ENCODE measurements around the gene PANK1. TPM values are rescaled to one million over a fixed set of nuclear protein-coding genes. Genes with fewer than 3 reads are reported as not detected.

Gene PANK1
- total RNA-seq, 2 experiments from 2014 or later: 6.2 to 7.8 TPM

DNA sequence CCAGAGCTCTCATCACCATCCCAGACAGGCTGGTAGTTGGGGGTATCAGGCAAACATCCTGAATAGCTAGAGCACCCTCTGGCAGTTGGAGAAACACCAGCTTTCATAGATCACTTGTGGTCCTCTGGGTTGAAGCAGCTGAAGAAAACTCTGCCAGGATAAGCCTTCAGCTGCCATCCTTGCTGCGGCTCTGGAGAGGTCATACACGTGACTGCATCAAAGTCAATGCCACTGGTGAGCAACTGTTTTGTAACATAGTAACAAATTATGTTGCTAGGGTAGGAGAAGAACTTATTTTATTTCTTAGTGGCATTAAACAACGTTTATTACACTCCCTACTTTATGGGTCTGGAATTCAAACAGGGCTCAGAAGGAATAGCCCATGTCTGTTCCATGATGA lies 19.2 kb upstream of the PANK1 start:
- CTCF ChIA-PET: interaction anchor here (1.0 to 1.7 kb wide), 2 partner anchors 10 to 21 kb away, joined by 5 read pairs; no protein-coding TSS in a partner anchor
- H3K4me3 Mint-ChIP-seq: no peak overlapping the region
- ATAC-seq (no peak), DNase-seq (no peak)
- H3K4me1 Mint-ChIP-seq: no peaks in the 10 kb centered on the region
- peaks cover 24% of the 10 kb centered on the region for H3K27me3 Mint-ChIP-seq
- no peaks in the 10 kb centered on the region for H3K9me3 Mint-ChIP-seq (ENCODE audit: low read depth)
- H3K36me3 Mint-ChIP-seq: no peaks in the 10 kb centered on the region
- no peak overlapping the region for H3K27ac Mint-ChIP-seq

DNA sequence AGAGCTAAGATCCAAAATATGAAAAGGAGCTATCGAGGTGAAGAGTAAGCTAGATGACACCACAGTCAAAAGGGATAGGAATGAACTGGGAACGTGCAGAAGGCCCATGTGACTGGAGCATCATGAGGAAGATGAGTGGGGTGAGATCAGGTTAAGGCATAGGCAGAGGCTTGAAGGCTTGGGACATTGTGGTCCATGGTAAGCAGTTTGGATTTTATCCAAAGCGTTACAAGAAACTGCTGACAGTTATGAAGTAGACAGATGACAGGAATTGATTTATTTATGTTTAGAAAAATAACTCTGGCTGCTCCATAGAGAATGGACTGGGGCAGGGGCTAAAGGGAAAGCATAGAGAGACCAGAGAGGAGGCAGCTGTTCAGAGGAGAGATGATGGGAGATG lies 18.1 kb upstream of the PANK1 start:
- Mint-ChIP-seq H3K4me1 (no peaks in the 10 kb centered on the region), H3K27ac (no peak overlapping the region), H3K27me3 (peaks cover 25% of the 10 kb centered on the region), H3K9me3 (ENCODE audit: low read depth) (no peaks in the 10 kb centered on the region), H3K36me3 (no peaks in the 10 kb centered on the region), H3K4me3 (no peak overlapping the region)
- DNase-seq: no peak
- CTCF ChIA-PET: interaction anchor here (1.7 kb wide), 1 partner anchor 20 kb away, joined by 5 read pairs; no protein-coding TSS in a partner anchor
- ATAC-seq: no peak

DNA sequence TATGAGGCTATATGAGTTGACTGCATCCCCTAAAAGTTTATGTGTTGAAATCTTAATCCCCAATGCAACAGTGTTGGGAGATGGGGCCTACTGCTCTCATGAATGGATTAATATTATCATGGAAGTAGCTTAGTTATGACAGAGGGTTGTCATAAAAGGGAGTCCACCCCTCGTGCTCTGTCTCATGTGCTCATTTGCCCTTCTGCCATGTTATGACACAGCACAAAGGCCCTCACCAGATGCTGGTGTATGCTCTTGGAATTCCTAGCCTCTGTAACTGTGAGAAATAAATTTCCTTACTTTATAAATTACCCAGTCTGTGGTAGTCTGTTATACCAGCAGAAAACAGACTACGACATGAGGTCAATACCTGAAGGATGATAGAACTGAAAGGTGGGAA lies 17.6 kb upstream of the PANK1 start:
- Mint-ChIP-seq H3K4me1 (no peaks in the 10 kb centered on the region), H3K36me3 (no peaks in the 10 kb centered on the region), H3K4me3 (no peak overlapping the region), H3K27ac (no peak overlapping the region), H3K27me3 (peaks cover 25% of the 10 kb centered on the region), H3K9me3 (ENCODE audit: low read depth) (no peaks in the 10 kb centered on the region)
- CTCF ChIA-PET: interaction anchor here (1.7 kb wide), 1 partner anchor 19 kb away, joined by 5 read pairs; no protein-coding TSS in a partner anchor
- no peak for DNase-seq
- no peak for ATAC-seq

DNA sequence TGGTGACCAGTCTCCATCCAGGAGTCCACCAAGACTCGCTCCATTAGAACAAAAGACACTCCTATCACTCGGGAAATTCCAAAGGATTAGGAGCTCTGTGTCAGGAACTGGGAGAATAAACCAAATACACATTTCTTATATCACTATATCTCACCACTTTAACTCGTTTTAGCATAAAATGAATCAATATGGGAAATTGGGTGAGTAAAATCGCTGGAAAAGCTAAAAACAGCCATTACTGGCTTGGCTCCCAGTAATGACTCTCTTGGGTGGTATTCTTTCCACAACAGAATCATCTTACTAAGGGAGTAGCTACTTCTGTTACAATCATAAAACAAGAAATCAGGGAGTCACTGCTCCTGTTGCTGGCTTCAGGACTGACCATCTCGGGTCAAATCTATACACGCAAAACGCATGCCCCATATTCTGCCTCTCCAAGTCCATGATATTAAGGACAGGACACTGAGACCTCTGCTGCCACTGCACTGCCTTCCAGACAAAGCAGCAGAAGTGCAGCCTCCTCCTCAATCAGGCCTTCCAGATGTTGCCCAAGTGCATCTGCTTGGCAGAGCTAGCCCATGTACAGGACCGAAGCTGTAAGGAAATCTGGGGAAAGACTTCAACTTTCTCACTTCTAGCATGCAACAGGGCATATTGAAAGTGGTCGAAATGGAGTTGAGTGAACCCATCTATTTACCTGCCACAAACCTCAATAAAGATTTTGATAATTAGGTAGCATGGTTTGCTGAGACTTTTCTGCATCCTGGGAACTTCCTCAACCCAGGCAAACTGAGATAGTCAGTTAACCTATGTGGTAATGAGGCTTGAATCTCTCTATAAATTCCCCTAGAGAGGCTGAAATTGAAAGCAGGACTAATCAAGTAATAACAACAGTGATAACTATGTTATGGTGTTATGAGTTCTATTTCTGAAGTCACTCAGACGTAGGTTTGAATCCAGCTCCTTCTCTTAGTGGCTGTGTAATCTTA lies 14.4 kb upstream of the PANK1 start:
- DNase-seq (no peak), ATAC-seq (no peak)
- no peaks in the 10 kb centered on the region for H3K9me3 Mint-ChIP-seq (ENCODE audit: low read depth)
- H3K4me3 Mint-ChIP-seq: no peak overlapping the region
- CTCF ChIA-PET: no interaction called here
- no peak overlapping the region for H3K27ac Mint-ChIP-seq
- H3K27me3 Mint-ChIP-seq: peaks cover 19% of the 10 kb centered on the region
- H3K36me3 Mint-ChIP-seq: no peaks in the 10 kb centered on the region
- H3K4me1 Mint-ChIP-seq: no peaks in the 10 kb centered on the region

DNA sequence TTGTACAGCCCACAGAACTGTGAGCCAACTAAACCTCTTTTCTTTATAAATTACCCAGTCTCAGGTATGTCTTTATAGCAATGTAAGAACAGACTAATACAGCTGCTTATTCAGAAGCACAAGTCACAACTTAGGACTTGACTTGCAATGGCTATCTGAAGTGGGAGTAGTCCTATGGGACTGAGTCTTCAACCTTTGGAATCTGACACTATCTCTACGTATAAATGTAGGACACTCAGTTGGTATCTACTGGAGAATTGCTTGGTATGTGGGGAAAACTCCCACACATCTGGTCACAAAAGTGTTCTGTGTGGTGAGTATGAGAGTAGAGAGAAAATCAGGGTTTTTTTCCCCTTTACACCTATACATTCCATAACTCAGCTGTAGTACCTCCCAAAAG lies 12.3 kb upstream of the PANK1 start:
- DNase-seq: no peak
- Mint-ChIP-seq H3K36me3 (no peaks in the 10 kb centered on the region), H3K4me1 (peaks cover 9% of the 10 kb centered on the region), H3K4me3 (no peak overlapping the region), H3K27ac (no peak overlapping the region), H3K27me3 (peaks cover 13% of the 10 kb centered on the region), H3K9me3 (ENCODE audit: low read depth) (no peaks in the 10 kb centered on the region)
- CTCF ChIA-PET: no interaction called here
- no peak for ATAC-seq

DNA sequence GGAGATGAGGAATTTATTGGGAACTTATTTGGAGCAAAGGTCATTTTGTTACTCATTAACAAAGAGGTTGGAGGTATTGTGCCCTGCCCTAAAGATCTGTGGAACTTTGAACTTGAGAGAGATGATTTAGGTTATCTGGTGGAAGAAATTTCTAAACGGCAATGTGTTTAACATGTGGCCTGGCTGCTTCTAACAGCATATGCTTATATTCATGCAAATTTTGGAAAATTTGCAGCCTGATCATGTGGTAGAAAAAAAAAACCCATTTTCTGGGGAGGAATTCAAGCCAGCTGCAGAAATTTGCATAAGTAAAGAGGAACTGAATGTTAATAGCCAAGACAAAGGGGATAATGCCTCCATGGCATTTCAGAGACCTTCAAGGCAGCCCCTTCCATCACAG lies 10.7 kb upstream of the PANK1 start:
- Mint-ChIP-seq H3K27me3 (peaks cover 13% of the 10 kb centered on the region), H3K36me3 (no peaks in the 10 kb centered on the region), H3K4me3 (no peak overlapping the region), H3K27ac (no peak overlapping the region), H3K9me3 (ENCODE audit: low read depth) (no peaks in the 10 kb centered on the region), H3K4me1 (peaks cover 9% of the 10 kb centered on the region)
- DNase-seq (no peak), ATAC-seq (no peak)
- CTCF ChIA-PET: no interaction called here

DNA sequence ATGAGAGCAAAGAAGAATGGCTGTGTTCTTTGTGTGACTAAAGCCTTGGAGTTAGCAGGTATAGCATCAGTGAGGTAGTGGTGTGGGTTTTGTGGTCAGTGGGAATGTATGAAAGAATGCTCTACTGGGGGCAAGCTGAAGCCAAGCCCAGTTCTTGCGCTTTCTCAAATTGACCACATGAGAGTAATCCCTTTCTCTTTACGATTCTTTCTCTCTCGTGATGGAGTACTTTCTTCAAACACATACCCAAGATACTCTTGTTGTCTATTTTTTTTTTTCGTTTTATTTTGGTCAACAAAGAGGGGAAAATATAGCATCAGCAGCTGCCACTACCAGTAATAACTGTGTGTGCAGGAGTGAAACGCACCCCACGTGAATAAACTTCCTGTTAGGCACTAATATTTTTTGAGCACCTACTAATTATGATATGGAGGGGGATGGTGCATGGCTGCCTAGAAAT lies 8.4 kb upstream of the PANK1 start:
- no peaks in the 10 kb centered on the region for H3K36me3 Mint-ChIP-seq
- no peak overlapping the region for H3K27ac Mint-ChIP-seq
- CTCF ChIA-PET: interaction anchor here (0.7 to 1.4 kb wide), 3 partner anchors 11 to 1560 kb away, joined by 3 to 5 read pairs (median 3); no protein-coding TSS in a partner anchor

DNA sequence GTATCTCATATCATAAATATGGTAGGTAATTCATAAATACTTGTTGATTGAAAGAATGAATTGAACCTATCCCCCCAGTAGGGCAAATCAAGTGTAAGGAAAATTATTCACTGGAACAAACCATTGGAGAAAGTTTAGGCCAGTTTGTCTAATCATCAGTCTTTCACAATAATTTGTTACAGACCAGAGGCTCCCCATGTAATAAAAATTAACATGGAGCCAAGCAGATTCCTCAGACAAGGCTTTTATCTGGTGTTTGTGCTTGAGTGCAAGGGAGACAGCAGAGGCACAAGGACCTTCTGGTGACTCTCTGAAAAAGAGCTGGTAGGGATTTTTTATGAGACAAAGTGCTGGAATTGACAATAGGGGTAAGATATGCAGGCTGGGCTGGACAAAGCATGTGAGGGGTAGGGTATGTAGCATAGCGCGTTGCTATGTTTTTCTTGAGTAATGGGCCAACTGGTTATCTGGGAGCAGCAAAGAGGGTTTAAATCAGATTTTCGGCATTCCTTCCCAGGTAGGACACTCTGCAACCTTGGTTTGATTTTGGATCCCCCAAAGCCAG lies 7.8 kb upstream of the PANK1 start:
- DNase-seq: no peak
- no peaks in the 10 kb centered on the region for H3K36me3 Mint-ChIP-seq
- H3K9me3 Mint-ChIP-seq (ENCODE audit: low read depth): peaks cover 5% of the 10 kb centered on the region
- H3K27ac Mint-ChIP-seq: no peak overlapping the region
- H3K27me3 Mint-ChIP-seq: peaks cover 22% of the 10 kb centered on the region
- CTCF ChIA-PET: no interaction called here
- no peak for ATAC-seq
- peaks cover 9% of the 10 kb centered on the region for H3K4me1 Mint-ChIP-seq
- H3K4me3 Mint-ChIP-seq: no peak overlapping the region

More for the DNA sequence above, 8.4 kb upstream of the PANK1 start:
- Mint-ChIP-seq H3K4me1 (peaks cover 9% of the 10 kb centered on the region), H3K4me3 (no peak overlapping the region), H3K9me3 (ENCODE audit: low read depth) (peaks cover 5% of the 10 kb centered on the region), H3K27me3 (peaks cover 19% of the 10 kb centered on the region)
- DNase-seq (peak; percentile 49), ATAC-seq (no peak)

DNA sequence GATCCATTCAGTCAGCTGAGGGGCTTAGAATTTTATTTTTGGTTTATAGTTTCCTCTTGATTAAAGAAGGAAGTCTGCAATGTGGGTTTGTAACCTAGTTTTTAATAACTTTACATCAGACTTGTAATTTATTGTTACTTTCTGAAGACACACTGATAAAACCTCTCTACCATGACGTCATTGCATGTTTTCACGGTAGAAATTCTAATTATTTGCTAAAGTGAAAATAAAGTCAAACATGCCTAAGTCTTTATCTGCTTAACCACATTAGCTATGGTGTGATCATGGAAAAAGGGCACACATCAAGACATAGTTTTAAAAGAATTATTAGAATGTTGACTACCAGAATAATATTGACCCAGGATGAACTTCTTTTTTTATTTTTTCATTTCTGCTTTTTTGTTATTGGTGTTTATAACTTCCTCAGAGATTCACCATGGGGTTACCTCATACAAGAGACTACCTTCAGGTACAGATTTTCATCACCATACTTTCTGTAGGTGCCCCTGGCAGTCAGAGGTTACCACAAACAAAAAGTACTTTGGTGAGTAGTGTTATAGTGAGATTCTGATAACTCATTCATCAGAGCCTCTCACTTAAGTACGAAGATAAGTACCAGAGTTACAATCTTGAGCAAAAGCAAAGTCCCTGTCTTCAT lies 7.0 kb upstream of the PANK1 start:
- DNase-seq (no peak), ATAC-seq (no peak)
- H3K9me3 Mint-ChIP-seq (ENCODE audit: low read depth): peaks cover 5% of the 10 kb centered on the region
- H3K27me3 Mint-ChIP-seq: peaks cover 27% of the 10 kb centered on the region
- H3K36me3 Mint-ChIP-seq: no peaks in the 10 kb centered on the region
- peaks cover 9% of the 10 kb centered on the region for H3K4me1 Mint-ChIP-seq
- H3K27ac Mint-ChIP-seq: no peak overlapping the region
- H3K4me3 Mint-ChIP-seq: no peak overlapping the region
- CTCF ChIA-PET: no interaction called here

DNA sequence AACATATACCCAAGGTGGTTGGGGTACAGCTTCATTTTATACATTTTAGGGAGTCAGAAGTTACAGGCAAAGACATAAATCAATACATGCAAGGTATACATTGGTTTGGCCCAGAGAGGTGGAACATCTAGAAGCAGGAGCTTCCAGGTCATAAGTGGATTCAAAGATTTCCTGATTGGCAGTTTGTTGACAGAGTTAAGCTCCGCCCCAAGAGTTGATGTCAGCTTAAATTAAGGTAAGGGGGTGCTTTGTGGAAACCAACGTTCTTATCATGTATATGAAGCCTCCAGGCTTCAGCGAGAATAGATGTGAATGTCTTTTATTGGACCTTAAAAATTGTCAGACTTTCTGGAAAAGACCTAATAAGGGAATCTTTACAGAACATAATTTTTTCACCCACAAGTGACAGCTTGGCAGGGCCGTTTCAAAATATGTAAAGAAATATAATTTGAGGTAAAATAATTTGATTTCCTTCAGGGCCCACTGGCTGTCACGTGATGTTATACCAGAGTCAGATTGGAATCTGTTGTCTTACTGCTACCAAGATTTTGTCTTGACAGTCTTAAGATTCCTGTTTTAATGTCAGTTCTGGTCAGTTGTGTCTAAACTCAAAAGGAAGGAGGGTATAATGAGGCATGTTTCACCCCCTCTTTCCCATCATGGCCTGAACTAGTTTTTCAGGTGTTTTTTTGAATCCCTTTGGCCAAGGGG lies 6.3 kb upstream of the PANK1 start:
- Mint-ChIP-seq H3K9me3 (ENCODE audit: low read depth) (peaks cover 5% of the 10 kb centered on the region), H3K27ac (no peak overlapping the region), H3K4me3 (no peak overlapping the region), H3K27me3 (peaks cover 33% of the 10 kb centered on the region), H3K36me3 (no peaks in the 10 kb centered on the region), H3K4me1 (peaks cover 9% of the 10 kb centered on the region)
- no peak for ATAC-seq
- no peak for DNase-seq
- CTCF ChIA-PET: no interaction called here

DNA sequence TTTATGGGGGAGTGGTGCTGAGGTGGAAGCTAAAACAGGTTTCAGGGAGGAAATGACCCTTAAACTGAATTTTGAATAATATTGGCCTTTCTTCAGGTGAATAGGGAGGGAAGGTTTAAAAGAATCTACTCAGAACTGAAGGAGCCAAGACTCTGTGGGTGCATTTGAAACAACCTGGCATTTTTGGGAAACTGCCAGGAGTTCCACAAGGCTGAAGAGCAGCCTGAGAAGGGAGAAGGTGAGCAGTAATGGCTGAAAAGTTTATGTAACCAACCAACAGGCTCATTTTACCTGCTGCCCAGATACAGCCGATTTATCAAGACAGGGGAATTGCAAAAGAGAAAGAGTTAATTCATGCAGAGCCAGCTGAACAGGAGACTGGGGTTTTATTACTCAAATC lies 4.0 kb upstream of the PANK1 start:
- Mint-ChIP-seq H3K4me1 (peaks cover 16% of the 10 kb centered on the region), H3K9me3 (ENCODE audit: low read depth) (peaks cover 5% of the 10 kb centered on the region), H3K4me3 (no peak overlapping the region), H3K27ac (no peak overlapping the region), H3K36me3 (no peaks in the 10 kb centered on the region), H3K27me3 (peaks cover 39% of the 10 kb centered on the region)
- ATAC-seq: no peak
- CTCF ChIA-PET: no interaction called here
- DNase-seq: no peak

DNA sequence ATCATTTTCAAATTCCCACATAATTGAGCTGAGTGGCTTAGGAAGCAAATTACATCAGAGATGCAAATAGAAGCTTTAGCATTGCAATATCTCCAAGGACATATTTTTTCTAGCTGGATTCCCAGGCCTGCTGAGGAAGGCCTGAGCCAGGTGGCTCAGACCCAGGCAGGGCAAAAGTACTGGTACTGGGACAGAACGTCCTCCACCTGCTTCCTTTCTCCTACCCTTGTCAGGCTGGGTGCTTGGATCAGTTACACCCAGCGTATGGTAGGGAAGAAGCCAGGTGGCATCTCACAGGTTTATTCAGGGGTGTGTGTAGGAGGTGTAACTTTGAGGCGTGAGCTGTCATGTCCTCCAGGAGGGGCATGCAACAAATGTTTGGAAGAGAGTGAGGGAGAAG lies 3.0 kb upstream of the PANK1 start:
- Mint-ChIP-seq H3K9me3 (ENCODE audit: low read depth) (peaks cover 5% of the 10 kb centered on the region), H3K27ac (no peak overlapping the region), H3K36me3 (no peaks in the 10 kb centered on the region), H3K27me3 (peaks cover 39% of the 10 kb centered on the region), H3K4me1 (peaks cover 10% of the 10 kb centered on the region), H3K4me3 (no peak overlapping the region)
- ATAC-seq (no peak), DNase-seq (no peak)
- CTCF ChIA-PET: interaction anchor here (0.7 to 0.9 kb wide), 2 partner anchors 25 to 59 kb away, joined by 3 read pairs; no protein-coding TSS in a partner anchor
